A673 (cell line): Measurements from ENCODE around the gene ELMO3. TPM values are rescaled to one million over a fixed set of nuclear protein-coding genes. Genes with fewer than 3 reads are reported as not detected.

ENCODE experiments used
- BruUV-seq: library from RNA; stranded (reverse); fragments of 400-500 nt; replicated peaks from 2 replicates; lab custom pipeline; 2021; lab: Mats Ljungman, UMichigan
- CTCF ChIA-PET: fragments of 300-600 bp; sonication (Branson Sonifier 250); formaldehyde crosslinking; loops from one replicate; lab custom pipeline; 2022; ENCODE audit warnings: antibody characterized with exemption; lab: Charles Lee
- POLR2A ChIA-PET: fragments of 300-600 bp; sonication (Branson Sonifier 250); formaldehyde crosslinking; loops from one replicate; lab custom pipeline; 2022; ENCODE audit warnings: antibody characterized with exemption; ENCODE audit not compliant: low non-redundant PET; lab: Charles Lee
- DNase-seq: peaks from one replicate; pipeline ENCODE4 v3.0.0-alpha.2; 2015; ENCODE audit warnings: low spot score
- H3K27ac ChIP-seq: fragments of 200-600 bp; sonication (generic); 2 replicates; pipeline ENCODE4 v1.5.1; 2016; ENCODE audit warnings: mixed run types, low read depth, mild to moderate bottlenecking, mixed read lengths, antibody characterized with exemption, low read length; ENCODE audit not compliant: poor library complexity, severe bottlenecking
- H3K27me3 ChIP-seq: fragments of 200-600 bp; sonication (generic); replicated peaks from 2 replicates; pipeline ENCODE4 v1.6.1; 2017; ENCODE audit warnings: mixed run types, low read depth, mild to moderate bottlenecking, mixed read lengths, antibody characterized with exemption, low read length; ENCODE audit not compliant: insufficient read depth, poor library complexity
- H3K36me3 ChIP-seq: fragments of 200-600 bp; sonication (generic); 2 replicates; pipeline ENCODE4 v1.6.1; 2016; ENCODE audit warnings: mixed run types, mild to moderate bottlenecking, mixed read lengths, antibody characterized with exemption, low read length; ENCODE audit not compliant: insufficient read depth, poor library complexity, severe bottlenecking
- H3K4me1 ChIP-seq: fragments of 200-600 bp; sonication (generic); 2 replicates; pipeline ENCODE4 v1.6.1; 2017; ENCODE audit warnings: mixed run types, mild to moderate bottlenecking, mixed read lengths, antibody characterized with exemption, low read length; ENCODE audit not compliant: insufficient read depth, poor library complexity, severe bottlenecking
- H3K4me3 ChIP-seq: fragments of 200-600 bp; sonication (generic); 2 replicates; pipeline ENCODE4 v1.5.1; 2016; ENCODE audit warnings: low read depth, mixed run types, mild to moderate bottlenecking, mixed read lengths, low read length; ENCODE audit not compliant: poor library complexity, severe bottlenecking
- H3K9me3 ChIP-seq: fragments of 200-600 bp; sonication (generic); 2 replicates; pipeline ENCODE4 v1.6.1; 2016; ENCODE audit warnings: mixed run types, low read depth, mild to moderate bottlenecking, mixed read lengths, antibody characterized with exemption, low read length; ENCODE audit not compliant: poor library complexity, severe bottlenecking
- CTCF ChIP-seq: fragments of 300-800, 200-600 bp; sonication (generic); conservative IDR thresholded peaks from 2 replicates; pipeline ENCODE4 v1.5.1; 2017; ENCODE audit warnings: low read depth, mild to moderate bottlenecking, antibody characterized with exemption, low read length, moderate library complexity, mixed read lengths
- EZH2 ChIP-seq: fragments of 200-600 bp; sonication (generic); IDR thresholded peaks from 2 replicates; pipeline ENCODE4 v1.6.1; 2017; ENCODE audit warnings: borderline replicate concordance, low read depth, mild to moderate bottlenecking, mixed read lengths, antibody characterized with exemption, low read length; ENCODE audit not compliant: poor library complexity, severe bottlenecking
- intact Hi-C: fragments of 100-400 bp; cut with micrococcal nuclease; formaldehyde crosslinking; loops from one replicate; pipeline ENCODE4 v1.10.0; 2022; ENCODE audit not compliant: unreplicated experiment
- total RNA-seq: library from RNA; stranded (reverse); gene quantifications from 2 replicates; pipeline ENCODE4 v1.2.3, GENCODE V29; 2021

Gene ELMO3
- total RNA-seq, 1 experiment from 2014 or later: 4.7 TPM

- no TSS peak for BruUV-seq
- ChIA-PET CTCF (interaction anchor here (0.6 kb wide), 1 partner anchor 170 kb away, joined by 13 read pairs; no protein-coding TSS in a partner anchor), POLR2A (interaction anchor here (0.6 kb wide), 1 partner anchor 460 kb away, joined by 3 read pairs; no protein-coding TSS in a partner anchor)
- Histone ChIP-seq H3K27me3 (no peaks in the 10 kb centered on the region), H3K4me1 (no peaks in the 10 kb centered on the region), H3K9me3 (no peaks in the 10 kb centered on the region), H3K27ac (no peak overlapping the region), H3K36me3 (peaks cover 30% of the 10 kb centered on the region), H3K4me3 (no peak overlapping the region)
- TF ChIP-seq EZH2 (no peak), CTCF (no peak)
- DNase-seq: no peak
- intact Hi-C loops: no loop called here
Observed at GRCh38 chr16:67202426-67202825, 3.5 kb downstream of the ELMO3 start.

- no peak for TF ChIP-seq EZH2
- BruUV-seq: no TSS peak
- no peak for DNase-seq
- H3K4me3 ChIP-seq: no peak overlapping the region
- no peaks in the 10 kb centered on the region for H3K4me1 ChIP-seq
- ChIA-PET CTCF (no interaction called here), POLR2A (interaction anchor here (0.6 kb wide), 1 partner anchor 461 kb away, joined by 3 read pairs; no protein-coding TSS in a partner anchor)
- intact Hi-C loops: no loop called here
- H3K27ac ChIP-seq: no peak overlapping the region
- H3K36me3 ChIP-seq: peaks cover 25% of the 10 kb centered on the region
- no peaks in the 10 kb centered on the region for H3K27me3 ChIP-seq
- no peaks in the 10 kb centered on the region for H3K9me3 ChIP-seq
Observed at GRCh38 chr16:67202956-67203493, 4.1 kb downstream of the ELMO3 start.

- BruUV-seq: no TSS peak
- TF ChIP-seq EZH2: no peak
- TF ChIP-seq CTCF: no peak
- CTCF ChIA-PET: no interaction called here
- POLR2A ChIA-PET: no interaction called here
- Histone ChIP-seq H3K4me1 (no peaks in the 10 kb centered on the region), H3K36me3 (peaks cover 20% of the 10 kb centered on the region), H3K9me3 (no peaks in the 10 kb centered on the region), H3K27ac (no peak overlapping the region), H3K27me3 (no peaks in the 10 kb centered on the region), H3K4me3 (no peak overlapping the region)
- no peak for DNase-seq
- intact Hi-C loops: no loop called here
Observed at GRCh38 chr16:67204076-67204475, 5.1 kb downstream of the ELMO3 start.
